ENCODE results near the gene PAEP.

DNA sequence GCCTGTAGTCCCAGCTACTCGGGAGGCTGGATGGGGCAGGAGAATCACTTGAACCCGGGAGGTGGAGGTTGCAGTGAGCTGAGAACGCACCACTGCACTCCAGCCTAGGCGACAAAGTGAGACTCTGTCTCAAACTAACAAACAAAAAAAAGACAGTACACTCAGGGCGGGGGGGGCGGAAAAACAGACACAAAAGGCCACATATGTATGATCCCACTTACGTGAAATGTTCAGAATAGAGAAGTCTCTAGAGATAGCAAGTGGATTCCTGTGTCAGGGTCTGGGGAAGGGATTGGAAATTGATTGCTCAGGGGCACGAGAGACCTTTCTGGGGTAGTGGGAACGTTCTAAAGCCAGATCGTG, 49.3 kb upstream of the PAEP start:
- TF ChIP-seq POLR2A (IDR thresholded peaks at IDR 0.05), result no peak
- TF ChIP-seq CTCF (IDR thresholded peaks at IDR 0.05), result no peak

Data from right lobe of liver (tissue), 4 donors.